GM12875 (cell line): ENCODE data around the gene NAV2.

Experiments
- H3K4me3 ChIP-seq: one replicate; pipeline ENCODE4 v1.5.1; 2011; ENCODE audit warnings: low read depth, low read length, control low read depth
- CTCF ChIP-seq: IDR thresholded peaks from 2 replicates; pipeline ENCODE4 v1.5.1; 2011; ENCODE audit warnings: low read depth, mild to moderate bottlenecking, control low read depth, inconsistent platforms, low read length, moderate library complexity, borderline replicate concordance; ENCODE audit not compliant: insufficient read depth

Gene NAV2

GRCh38 chr11:20066013-20066782, 353.6 kb downstream of the NAV2 start:
- TF ChIP-seq CTCF = no peak
- H3K4me3 ChIP-seq = no peak overlapping the region

GRCh38 chr11:20066783-20067156, 354.1 kb downstream of the NAV2 start:
- H3K4me3 ChIP-seq = no peak overlapping the region
- TF ChIP-seq CTCF = no peak

GRCh38 chr11:20067665-20068064, 355.0 kb downstream of the NAV2 start:
- H3K4me3 ChIP-seq = no peak overlapping the region
- TF ChIP-seq CTCF = no peak

- no peak for TF ChIP-seq CTCF
- H3K4me3 ChIP-seq = no peak overlapping the region
Observed at GRCh38 chr11:20068691-20069090, 356.1 kb downstream of the NAV2 start.

GRCh38 chr11:20070459-20070858, 357.8 kb downstream of the NAV2 start:
- no peak for TF ChIP-seq CTCF
- no peak overlapping the region for H3K4me3 ChIP-seq

GRCh38 chr11:20075627-20076026, 363.0 kb downstream of the NAV2 start:
- no peak overlapping the region for H3K4me3 ChIP-seq
- TF ChIP-seq CTCF = no peak

GRCh38 chr11:20078846-20079245, 366.2 kb downstream of the NAV2 start:
- no peak overlapping the region for H3K4me3 ChIP-seq
- TF ChIP-seq CTCF = no peak
